Spleen (tissue), 11 donors: ENCODE measurements around the gene KIF6. TPM values are rescaled to one million over a fixed set of nuclear protein-coding genes. Genes with fewer than 3 reads are reported as not detected.

Source experiments
- DNase-seq: peaks from one replicate; pipeline ENCODE4 v3.0.0-alpha.2; 2020
- H3K27ac ChIP-seq, 8 donors: fragments of 200-600 bp; sonication (generic) in 7 of 8; 1 replicate in 4 of 8; 2 replicates in 4 of 8; pipeline versions ENCODE4 v1.5.0 to v1.8.0; 2016 to 2021; ENCODE audit warnings: inconsistent platforms in 4 of 8, mild to moderate bottlenecking in 4 of 8, moderate library complexity in 1 of 8
- H3K27me3 ChIP-seq, 7 donors: fragments of 200-600 bp; sonication (generic) in 6 of 7; replicated peaks in 1 of 7; 1 replicate in 4 of 7; 2 replicates in 3 of 7; pipeline versions ENCODE4 v1.5.0 to v1.8.0; 2016 to 2021; ENCODE audit warnings: inconsistent platforms in 3 of 7, mild to moderate bottlenecking in 1 of 7
- H3K36me3 ChIP-seq, 6 donors: fragments of 200-600 bp; sonication (generic) in 5 of 6; 1 replicate in 4 of 6; 2 replicates in 2 of 6; pipeline versions ENCODE4 v1.5.0 to v1.8.0; 2016 to 2021; ENCODE audit warnings: inconsistent platforms in 2 of 6
- H3K4me1 ChIP-seq, 6 donors: fragments of 200-600 bp; sonication (generic) in 5 of 6; 1 replicate in 3 of 6; 2 replicates in 3 of 6; pipeline versions ENCODE4 v1.5.0 to v1.8.0; 2016 to 2021; ENCODE audit warnings: inconsistent platforms in 3 of 6
- H3K4me3 ChIP-seq, 8 donors: fragments of 200-600 bp; sonication (generic) in 7 of 8; 1 replicate in 4 of 8; 2 replicates in 4 of 8; pipeline versions ENCODE4 v1.5.0 to v1.8.0; 2016 to 2021; ENCODE audit warnings: inconsistent platforms in 4 of 8, mild to moderate bottlenecking in 4 of 8, moderate library complexity in 2 of 8
- H3K9me3 ChIP-seq, 8 donors: fragments of 200-600 bp; sonication (generic) in 7 of 8; 1 replicate in 4 of 8; 2 replicates in 4 of 8; pipeline versions ENCODE4 v1.5.0 to v1.8.0; 2016 to 2021; ENCODE audit warnings: inconsistent platforms in 4 of 8
- POLR2A ChIP-seq, 3 donors: fragments of 450-650 bp; IDR thresholded peaks; one replicate each; pipeline ENCODE4 v1.5.1; 2017; ENCODE audit warnings: antibody characterized with exemption in 3 of 3, mild to moderate bottlenecking in 1 of 3
- POLR2AphosphoS5 ChIP-seq, 3 donors: sonication (generic); formaldehyde crosslinking; IDR thresholded peaks; one replicate each; pipeline ENCODE4 v1.5.1; 2017; ENCODE audit warnings: antibody characterized with exemption in 3 of 3
- WGBS, 5 donors: extraction: QIAGEN DNeasy Blood & Tissue Kit in 3 of 5; methylation state at CpG; one replicate each; pipeline versions ENCODE4 v1.1.5 to v1.1.7; 2013 to 2018; 5-methylcytosine and 5-hydroxymethylcytosine counted together
- intact Hi-C: fragments of 100-400 bp; cut with DNase I; formaldehyde crosslinking; loops from one replicate; pipeline ENCODE4 v1.15.0; 2023; ENCODE audit warnings: low total_unique reads
- polyA plus RNA-seq, 3 donors: library from polyadenylated mRNA; stranded (reverse); fragments of 200-250 nt; gene quantifications; one replicate each; pipeline ENCODE4 v1.2.1, GENCODE V29; 2013
- total RNA-seq, 7 donors: library from RNA; depleted of rRNA in 3 of 7; stranded (reverse); fragments of >200 nt in 3 of 7; fragmentation: NEBNext Ultra II Directional in 4 of 7; extraction: Animal tissue kit (Norgen Biotek cat#: 25700) in 4 of 7; gene quantifications; one replicate each; pipeline versions ENCODE4 v1.1.0 to v1.2.1, GENCODE V29; 2016 to 2021
- TF ChIP-seq, protein P1 (sequence below), 11 experiments: fragments of 200-600 bp in 7 of 11; fragments of 450-650 bp in 4 of 11; sonication (generic) in 4 of 11; IDR thresholded peaks in 8 of 11; conservative IDR thresholded peaks in 3 of 11; 1 replicate in 7 of 11; 2 replicates in 4 of 11; pipeline versions ENCODE4 v1.4.0 to v1.8.0; 2016 to 2021; ENCODE audit warnings: antibody characterized with exemption in 11 of 11, inconsistent platforms in 4 of 11, mild to moderate bottlenecking in 1 of 11
- donor health status: healthy with polysubstance abuse.
- donor health status: DM: no; HTN: no; CAD: no; lungs with moderate emphysema.
- donor health status: DM: no; HTN: no; CAD: no.
- donor health status: Bipolar disorder and iron deficiency.
- donor health status: healthy.
- donor health status: DM: no; HTN: no; CAD: no.
- donor health status: DM: yes; HTN: yes; CAD: no.

KIF6 gene
- total and polyA plus RNA-seq, 10 donors, result 0.10 to 0.75 (median 0.24) TPM; not detected in 3

DNA sequence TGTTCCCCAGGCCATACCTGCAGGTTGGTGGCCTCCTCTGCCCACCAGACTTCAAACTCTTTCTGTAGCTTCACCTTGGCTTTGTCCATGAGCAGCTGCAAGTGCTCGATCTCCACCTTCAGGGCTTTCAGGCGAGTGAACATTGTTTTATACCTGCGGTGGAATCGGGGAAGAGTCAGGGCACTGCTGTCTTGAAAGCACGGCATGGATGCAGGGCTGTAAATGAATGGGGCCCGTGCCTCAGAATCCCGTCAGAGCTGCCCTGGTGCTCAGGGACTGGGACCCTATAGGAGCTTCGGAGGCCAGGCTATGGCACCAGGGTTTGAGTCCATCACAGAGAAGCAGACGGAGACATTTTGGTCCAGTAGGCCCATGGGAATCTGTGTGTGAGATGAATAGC is 364.8 kb downstream of the KIF6 start:
- WGBS, 5 donors, result 89 to 95% (median 91%) methylated on average over 9 of the region's 9 CpGs
- Histone ChIP-seq H3K4me3 (no peak overlapping the region), H3K9me3 (no peaks in the 10 kb centered on the region), H3K4me1 (peaks cover 0 to 14% (median 6%) of the 10 kb centered on the region in 6 donors), H3K36me3 (no peaks in the 10 kb centered on the region), H3K27me3 (peaks cover 0 to 13% (median 0%) of the 10 kb centered on the region in 7 donors), H3K27ac (no peak overlapping the region)
- no peak for DNase-seq
- TF ChIP-seq POLR2AphosphoS5 (IDR thresholded peaks at IDR 0.05) (no peak), POLR2A (IDR thresholded peaks at IDR 0.05) (no peak)
- TF ChIP-seq, protein P1, sequence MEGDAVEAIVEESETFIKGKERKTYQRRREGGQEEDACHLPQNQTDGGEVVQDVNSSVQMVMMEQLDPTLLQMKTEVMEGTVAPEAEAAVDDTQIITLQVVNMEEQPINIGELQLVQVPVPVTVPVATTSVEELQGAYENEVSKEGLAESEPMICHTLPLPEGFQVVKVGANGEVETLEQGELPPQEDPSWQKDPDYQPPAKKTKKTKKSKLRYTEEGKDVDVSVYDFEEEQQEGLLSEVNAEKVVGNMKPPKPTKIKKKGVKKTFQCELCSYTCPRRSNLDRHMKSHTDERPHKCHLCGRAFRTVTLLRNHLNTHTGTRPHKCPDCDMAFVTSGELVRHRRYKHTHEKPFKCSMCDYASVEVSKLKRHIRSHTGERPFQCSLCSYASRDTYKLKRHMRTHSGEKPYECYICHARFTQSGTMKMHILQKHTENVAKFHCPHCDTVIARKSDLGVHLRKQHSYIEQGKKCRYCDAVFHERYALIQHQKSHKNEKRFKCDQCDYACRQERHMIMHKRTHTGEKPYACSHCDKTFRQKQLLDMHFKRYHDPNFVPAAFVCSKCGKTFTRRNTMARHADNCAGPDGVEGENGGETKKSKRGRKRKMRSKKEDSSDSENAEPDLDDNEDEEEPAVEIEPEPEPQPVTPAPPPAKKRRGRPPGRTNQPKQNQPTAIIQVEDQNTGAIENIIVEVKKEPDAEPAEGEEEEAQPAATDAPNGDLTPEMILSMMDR (IDR thresholded peaks at IDR 0.05 in 8 of 11, conservative IDR thresholded peaks at IDR 0.05 in 3 of 11), result no peak
- intact Hi-C loops, result loop anchor here (5.0 kb wide), 1 partner anchor 947 kb away; no protein-coding TSS in a partner anchor

DNA sequence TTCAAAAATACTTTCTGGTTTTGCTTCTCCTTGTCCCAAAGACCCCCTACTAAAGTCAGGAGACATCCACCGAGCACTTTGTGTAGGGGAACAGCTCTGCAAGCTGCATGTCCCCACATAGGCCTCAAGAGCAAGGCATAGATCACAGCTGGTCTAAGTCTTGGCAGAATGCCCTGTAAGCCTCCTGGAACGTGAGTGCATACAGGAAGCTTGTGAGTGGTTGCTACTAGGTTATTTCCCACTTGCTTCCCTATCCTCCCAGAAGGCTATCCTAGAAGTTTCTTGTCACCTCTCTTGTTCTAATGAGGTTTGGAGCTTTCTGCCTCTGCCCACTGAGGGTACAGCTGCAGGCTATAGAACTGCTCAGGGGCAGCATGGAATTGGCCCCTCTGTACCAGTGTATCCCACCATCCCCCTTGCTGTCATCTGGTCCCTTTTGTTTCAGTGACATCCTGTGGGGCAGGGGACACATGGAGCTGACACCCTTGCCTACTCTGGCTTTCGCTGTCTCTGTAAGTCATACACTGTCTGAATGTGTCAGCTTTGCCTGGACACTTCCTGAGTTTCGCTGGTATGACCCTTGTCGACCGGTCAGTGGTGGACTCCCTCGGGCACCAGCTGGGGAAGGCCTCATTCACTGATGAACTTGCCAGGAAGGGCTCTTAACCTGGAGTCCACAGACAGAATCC is 367.1 kb downstream of the KIF6 start:
- no peaks in the 10 kb centered on the region for H3K9me3 ChIP-seq
- peaks cover 0 to 14% (median 6%) of the 10 kb centered on the region in 6 donors for H3K4me1 ChIP-seq
- H3K4me3 ChIP-seq, result no peak overlapping the region
- peak; percentile 35 for DNase-seq
- no peaks in the 10 kb centered on the region for H3K36me3 ChIP-seq
- TF ChIP-seq POLR2A (IDR thresholded peaks at IDR 0.05), result no peak
- peak in 1 of 3 donors; percentile 14 for TF ChIP-seq POLR2AphosphoS5 (IDR thresholded peaks at IDR 0.05)
- WGBS, 5 donors, result 41 to 71% (median 56%) methylated on average over 7 of the region's 7 CpGs
- no peak overlapping the region for H3K27ac ChIP-seq
- peaks cover 0 to 13% (median 0%) of the 10 kb centered on the region in 7 donors for H3K27me3 ChIP-seq
- intact Hi-C loops, result loop anchor here (10.0 kb wide), 1 partner anchor 1667 kb away; no protein-coding TSS in a partner anchor

DNA sequence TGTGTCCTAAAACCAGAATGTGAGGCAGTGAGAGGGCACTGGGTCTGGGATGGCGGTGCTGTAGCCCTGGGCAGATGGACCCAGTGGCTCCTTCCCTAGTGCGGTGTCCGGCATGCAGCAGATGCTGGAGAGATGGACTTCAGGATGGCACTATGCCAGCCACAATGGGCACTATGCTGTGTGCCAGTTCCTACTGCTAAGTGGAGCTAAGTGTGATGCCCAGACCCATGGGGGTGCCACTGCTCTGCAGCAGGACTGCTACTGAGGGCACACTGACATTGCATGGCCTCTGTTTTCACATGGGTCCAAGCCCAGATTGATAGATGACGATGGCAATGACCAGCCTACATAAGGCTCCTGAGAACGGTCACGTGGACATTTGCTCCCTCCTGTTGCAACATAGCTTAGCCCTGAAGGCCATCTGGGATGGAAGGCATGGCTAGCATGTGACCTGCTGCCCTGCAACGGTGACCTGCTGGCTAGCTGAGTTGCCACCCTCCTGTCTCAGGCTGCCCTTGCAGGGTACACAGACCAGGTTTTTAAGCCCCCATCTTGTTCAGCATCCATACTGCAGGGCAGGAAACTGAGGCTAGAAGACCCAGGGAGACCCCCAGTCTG is 371.4 kb downstream of the KIF6 start:
- H3K27me3 ChIP-seq, result no peaks in the 10 kb centered on the region
- H3K36me3 ChIP-seq, result no peaks in the 10 kb centered on the region
- H3K4me3 ChIP-seq, result no peak overlapping the region
- intact Hi-C loops, result loop anchor here (10.0 kb wide), 1 partner anchor 1671 kb away; no protein-coding TSS in a partner anchor
- H3K9me3 ChIP-seq, result no peaks in the 10 kb centered on the region
- WGBS, 5 donors, result 87 to 92% (median 90%) methylated on average over 6 to 7 of the region's 7 CpGs
- peak; percentile 47 for DNase-seq
- H3K27ac ChIP-seq, result no peak overlapping the region
- TF ChIP-seq POLR2AphosphoS5 (IDR thresholded peaks at IDR 0.05), result no peak
- TF ChIP-seq POLR2A (IDR thresholded peaks at IDR 0.05), result no peak
- TF ChIP-seq, protein P1 (IDR thresholded peaks at IDR 0.05 in 8 of 11, conservative IDR thresholded peaks at IDR 0.05 in 3 of 11), result no peak
- H3K4me1 ChIP-seq, result peaks cover 0 to 4% (median 0%) of the 10 kb centered on the region in 6 donors

DNA sequence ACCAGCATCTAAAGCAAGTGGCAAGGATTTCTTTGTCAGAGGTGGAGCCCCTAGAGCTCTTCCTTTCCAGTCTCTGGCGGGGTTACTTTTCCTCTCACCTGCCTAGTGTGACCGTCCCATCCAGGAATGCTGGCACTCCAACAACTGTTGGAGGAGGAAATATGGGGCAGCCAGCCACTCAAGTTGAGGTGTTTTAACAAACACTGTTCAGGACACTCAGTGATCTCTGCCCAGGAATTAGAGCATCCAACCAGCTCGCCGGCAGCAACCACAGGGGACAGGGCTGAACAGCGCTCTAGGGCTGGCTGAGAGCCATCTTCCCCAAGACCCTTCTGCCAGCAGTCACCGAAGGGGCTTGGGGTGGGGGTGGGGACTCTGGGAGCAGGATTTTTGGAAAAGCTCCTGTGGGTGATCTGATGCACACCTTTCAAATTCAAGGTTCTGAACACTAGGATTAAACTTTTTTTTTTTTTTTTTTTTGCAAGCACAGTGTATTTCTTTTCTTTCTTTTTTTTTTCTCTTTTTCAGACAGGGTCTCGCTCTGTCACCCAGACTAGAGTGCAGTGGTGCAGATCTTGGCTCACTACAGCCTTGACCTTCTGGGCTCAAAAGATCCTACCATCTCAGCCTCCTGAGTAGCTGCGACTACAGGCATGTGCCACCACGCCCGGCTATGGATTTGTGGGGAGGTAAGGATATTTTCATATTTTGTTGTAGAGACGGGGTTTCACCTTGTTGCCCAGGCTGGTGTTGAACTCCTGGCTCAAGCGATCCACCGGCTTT is 374.3 kb downstream of the KIF6 start:
- Histone ChIP-seq H3K36me3 (no peaks in the 10 kb centered on the region), H3K4me3 (no peak overlapping the region), H3K27me3 (no peaks in the 10 kb centered on the region), H3K9me3 (no peaks in the 10 kb centered on the region), H3K4me1 (no peaks in the 10 kb centered on the region), H3K27ac (no peak overlapping the region)
- peak; percentile 37 for DNase-seq
- TF ChIP-seq, protein P1 (IDR thresholded peaks at IDR 0.05 in 8 of 11, conservative IDR thresholded peaks at IDR 0.05 in 3 of 11), result no peak
- no peak for TF ChIP-seq POLR2A (IDR thresholded peaks at IDR 0.05)
- no peak for TF ChIP-seq POLR2AphosphoS5 (IDR thresholded peaks at IDR 0.05)
- intact Hi-C loops, result loop anchor here (10.0 kb wide), 1 partner anchor 1674 kb away; no protein-coding TSS in a partner anchor
- WGBS, 5 donors, result 89 to 90% (median 90%) methylated on average over 12 to 13 of the region's 13 CpGs
